Activated naive CD8-positive, alpha-beta T cell (primary cell): ENCODE data around the gene RBM20.
"Not testable (repeated sequence)": the region's sequence is repeated elsewhere in the genome, so short reads cannot be mapped to it uniquely, and the experiment has no call there.

ENCODE experiments used
- H3K27ac Mint-ChIP-seq: one replicate; pipeline ENCODE4 v1.8.0; 2021; ENCODE audit warnings: mixed read lengths
- H3K27me3 Mint-ChIP-seq: one replicate; pipeline ENCODE4 v1.8.0; 2021; ENCODE audit warnings: mixed read lengths
- H3K36me3 Mint-ChIP-seq: one replicate; pipeline ENCODE4 v1.8.0; 2021; ENCODE audit warnings: mixed read lengths
- H3K4me1 Mint-ChIP-seq: one replicate; pipeline ENCODE4 v1.8.0; 2021; ENCODE audit warnings: low read depth, mixed read lengths
- H3K4me3 Mint-ChIP-seq: one replicate; pipeline ENCODE4 v1.8.0; 2021; ENCODE audit warnings: mild to moderate bottlenecking, mixed read lengths
- H3K9me3 Mint-ChIP-seq: one replicate; pipeline ENCODE4 v1.8.0; 2021; ENCODE audit warnings: low read depth, mixed read lengths

Gene RBM20

GRCh38 chr10:110650265-110650668 is 6.1 kb downstream of the RBM20 start:
- Mint-ChIP-seq H3K4me1 (peaks cover 13% of the 10 kb centered on the region), H3K4me3 (no peak overlapping the region), H3K27ac (no peak overlapping the region), H3K36me3 (no peaks in the 10 kb centered on the region), H3K9me3 (no peaks in the 10 kb centered on the region), H3K27me3 (peaks cover 26% of the 10 kb centered on the region)

- no peak overlapping the region for H3K27ac Mint-ChIP-seq
These were observed 7.2 kb downstream of the RBM20 start for GRCh38 chr10:110651044-110651958.

DNA sequence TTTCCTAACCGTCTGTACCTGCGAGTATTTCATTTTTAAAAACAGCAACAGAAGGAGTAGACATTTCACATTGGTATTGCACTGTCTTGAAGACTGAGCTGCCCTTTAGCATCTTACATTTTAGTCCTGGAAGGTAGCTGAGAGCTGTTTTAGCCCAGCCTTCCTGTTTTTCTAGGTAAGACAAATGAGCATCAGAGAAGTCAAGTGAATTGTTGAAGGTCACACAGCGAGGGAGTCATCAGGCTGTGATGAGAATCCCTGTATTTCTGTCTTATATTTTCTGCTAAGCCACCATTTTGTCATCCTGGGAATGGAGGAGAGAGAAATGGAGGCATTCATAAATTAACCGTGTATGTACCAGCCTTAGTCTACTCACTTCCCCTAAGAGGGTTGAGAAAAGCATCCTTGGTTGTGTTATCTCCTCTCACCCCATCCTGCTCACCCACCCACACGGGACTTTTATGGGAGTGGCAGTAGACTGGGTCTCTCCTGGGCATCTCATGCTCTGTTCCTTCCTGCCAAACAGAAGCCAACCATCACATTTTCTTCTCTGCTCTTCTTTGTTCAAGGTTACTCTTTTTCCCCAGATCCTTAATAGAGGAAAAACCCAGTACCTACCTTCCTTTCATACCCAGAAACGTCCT is 8.5 kb downstream of the RBM20 start:
- H3K4me3 Mint-ChIP-seq, result no peak overlapping the region

More at GRCh38 chr10:110651044-110651958, 7.2 kb downstream of the RBM20 start:
- H3K27me3 Mint-ChIP-seq, result peaks cover 28% of the 10 kb centered on the region
- H3K9me3 Mint-ChIP-seq, result no peaks in the 10 kb centered on the region
- no peak overlapping the region for H3K4me3 Mint-ChIP-seq
- H3K4me1 Mint-ChIP-seq, result peaks cover 13% of the 10 kb centered on the region
- no peaks in the 10 kb centered on the region for H3K36me3 Mint-ChIP-seq

DNA sequence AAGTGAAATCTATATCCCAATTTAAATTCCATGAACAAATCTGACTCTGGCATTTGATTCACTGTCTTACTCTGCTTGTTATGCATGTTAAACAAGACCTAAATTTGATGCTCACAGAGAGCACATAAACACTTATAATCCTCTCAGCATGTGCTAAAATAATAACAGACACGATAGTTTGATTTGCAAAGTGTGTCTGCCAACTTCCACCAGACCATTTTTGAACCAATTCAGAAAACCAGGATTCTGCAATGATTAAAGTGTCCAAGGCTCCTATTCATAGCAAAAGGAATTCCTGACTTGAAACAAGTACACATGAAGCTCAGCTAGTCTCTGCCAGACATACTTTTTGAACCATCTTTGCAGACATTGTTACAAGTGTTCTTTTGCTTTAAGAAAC is 11.2 kb downstream of the RBM20 start:
- H3K4me1 Mint-ChIP-seq, result peaks cover 13% of the 10 kb centered on the region
- no peaks in the 10 kb centered on the region for H3K9me3 Mint-ChIP-seq
- no peaks in the 10 kb centered on the region for H3K36me3 Mint-ChIP-seq
- H3K27ac Mint-ChIP-seq, result no peak overlapping the region
- peaks cover 23% of the 10 kb centered on the region for H3K27me3 Mint-ChIP-seq
- no peak overlapping the region for H3K4me3 Mint-ChIP-seq

More for the DNA sequence above, 8.5 kb downstream of the RBM20 start:
- Mint-ChIP-seq H3K36me3 (no peaks in the 10 kb centered on the region), H3K27me3 (peaks cover 30% of the 10 kb centered on the region), H3K27ac (no peak overlapping the region), H3K4me1 (peaks cover 13% of the 10 kb centered on the region), H3K9me3 (no peaks in the 10 kb centered on the region)

GRCh38 chr10:110656612-110657011 is 12.5 kb downstream of the RBM20 start:
- no peak overlapping the region for H3K27ac Mint-ChIP-seq
- no peaks in the 10 kb centered on the region for H3K9me3 Mint-ChIP-seq
- no peak overlapping the region for H3K4me3 Mint-ChIP-seq
- peaks cover 16% of the 10 kb centered on the region for H3K27me3 Mint-ChIP-seq
- H3K36me3 Mint-ChIP-seq, result no peaks in the 10 kb centered on the region
- H3K4me1 Mint-ChIP-seq, result peaks cover 6% of the 10 kb centered on the region

DNA sequence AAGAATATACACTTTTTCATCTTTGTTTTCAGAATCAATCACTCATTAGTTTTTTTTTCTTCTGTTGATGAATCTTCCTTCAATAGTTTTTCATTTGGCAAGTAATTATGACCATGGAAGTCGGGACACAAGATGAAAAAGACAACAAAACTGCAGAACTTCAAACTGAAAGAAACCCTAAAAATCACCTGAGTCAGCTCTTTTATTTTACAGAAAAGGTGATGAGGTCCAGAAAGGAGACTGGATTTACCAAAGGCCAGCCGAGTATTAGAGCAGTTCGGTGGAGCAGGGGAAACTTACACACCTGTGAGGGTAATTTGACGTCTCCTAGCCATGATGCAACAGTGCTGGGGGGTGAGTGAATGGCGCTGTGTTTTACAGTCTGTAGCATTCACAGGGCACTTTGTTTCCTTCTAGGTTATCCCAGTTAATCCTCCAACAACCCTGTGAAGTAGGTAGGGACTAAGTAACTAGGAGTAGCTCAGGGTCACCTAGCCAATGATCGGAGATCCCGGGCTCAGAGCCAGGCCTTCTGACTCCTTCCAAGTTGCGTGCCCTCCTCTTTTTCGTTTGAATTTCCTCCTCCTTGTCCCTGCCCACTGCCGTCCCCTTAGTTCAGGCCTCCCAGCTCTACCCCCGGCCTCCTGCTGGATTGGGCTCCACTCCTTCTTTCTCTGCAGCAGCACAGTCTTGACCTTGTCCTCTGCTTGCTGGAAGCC is 14.0 kb downstream of the RBM20 start:
- no peak overlapping the region for H3K4me3 Mint-ChIP-seq
- no peak overlapping the region for H3K27ac Mint-ChIP-seq
- no peaks in the 10 kb centered on the region for H3K9me3 Mint-ChIP-seq
- H3K36me3 Mint-ChIP-seq, result no peaks in the 10 kb centered on the region
- H3K4me1 Mint-ChIP-seq, result peaks cover 2% of the 10 kb centered on the region
- peaks cover 14% of the 10 kb centered on the region for H3K27me3 Mint-ChIP-seq

DNA sequence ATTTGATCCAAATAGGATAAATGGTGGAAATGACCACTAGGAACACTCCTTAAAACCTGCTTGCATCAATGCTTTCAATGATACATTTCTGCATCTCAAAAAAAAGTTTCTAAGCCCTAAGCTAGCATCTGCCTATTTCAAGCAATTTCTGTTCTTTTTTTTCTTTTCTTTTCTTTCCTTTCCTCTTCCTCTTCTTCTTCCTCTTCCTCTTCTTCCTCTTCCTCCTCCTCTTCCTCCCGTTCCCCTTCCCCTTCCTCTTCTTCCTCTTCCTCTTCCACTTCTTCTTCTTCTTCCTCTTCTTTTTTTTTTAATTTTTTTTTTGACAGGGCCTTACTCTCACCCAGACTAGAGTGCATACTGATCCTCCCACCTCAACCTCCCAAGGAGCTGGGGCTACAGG is 15.4 kb downstream of the RBM20 start:
- Mint-ChIP-seq H3K27ac (no peak overlapping the region), H3K9me3 (no peaks in the 10 kb centered on the region), H3K4me1 (peaks cover 2% of the 10 kb centered on the region), H3K36me3 (no peaks in the 10 kb centered on the region), H3K27me3 (peaks cover 14% of the 10 kb centered on the region), H3K4me3 (no peak overlapping the region)

DNA sequence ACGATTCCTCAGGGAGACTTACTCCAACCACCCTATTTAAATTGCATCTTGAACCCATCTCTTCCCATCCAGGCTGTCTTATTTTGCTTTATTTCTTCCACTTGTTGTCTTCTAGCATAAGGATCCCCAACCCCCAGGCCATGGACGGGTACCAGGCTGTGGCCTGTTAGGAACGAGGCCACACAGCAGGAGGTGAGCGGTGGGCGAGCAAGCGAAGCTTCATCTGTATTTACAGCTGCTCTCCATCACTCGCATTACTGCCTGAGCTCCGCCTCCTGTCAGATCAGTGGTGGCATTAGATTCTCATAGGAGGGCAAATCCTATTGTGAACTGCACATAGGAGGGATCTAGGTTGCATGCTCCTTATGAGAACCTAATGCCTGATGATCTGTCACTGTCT is 16.2 kb downstream of the RBM20 start:
- H3K36me3 Mint-ChIP-seq, H3K27ac Mint-ChIP-seq, H3K4me1 Mint-ChIP-seq, H3K9me3 Mint-ChIP-seq, H3K4me3 Mint-ChIP-seq: not testable (repeated sequence)
- peaks cover 12% of the 10 kb centered on the region for H3K27me3 Mint-ChIP-seq

GRCh38 chr10:110661292-110661691 is 17.2 kb downstream of the RBM20 start:
- Mint-ChIP-seq H3K27ac (no peak overlapping the region), H3K4me3 (no peak overlapping the region), H3K36me3 (no peaks in the 10 kb centered on the region), H3K9me3 (no peaks in the 10 kb centered on the region), H3K27me3 (peaks cover 9% of the 10 kb centered on the region), H3K4me1 (peaks cover 2% of the 10 kb centered on the region)

GRCh38 chr10:110664483-110665420 is 20.6 kb downstream of the RBM20 start:
- H3K4me1 Mint-ChIP-seq, result peaks cover 2% of the 10 kb centered on the region
- no peak overlapping the region for H3K27ac Mint-ChIP-seq
- no peaks in the 10 kb centered on the region for H3K9me3 Mint-ChIP-seq
- H3K4me3 Mint-ChIP-seq, result no peak overlapping the region
- H3K27me3 Mint-ChIP-seq, result peaks cover 1% of the 10 kb centered on the region
- no peaks in the 10 kb centered on the region for H3K36me3 Mint-ChIP-seq

- not testable (repeated sequence) for H3K36me3 Mint-ChIP-seq, H3K27ac Mint-ChIP-seq, H3K4me3 Mint-ChIP-seq, H3K4me1 Mint-ChIP-seq, H3K27me3 Mint-ChIP-seq, H3K9me3 Mint-ChIP-seq
These were observed 22.1 kb downstream of the RBM20 start for GRCh38 chr10:110666259-110666658.

DNA sequence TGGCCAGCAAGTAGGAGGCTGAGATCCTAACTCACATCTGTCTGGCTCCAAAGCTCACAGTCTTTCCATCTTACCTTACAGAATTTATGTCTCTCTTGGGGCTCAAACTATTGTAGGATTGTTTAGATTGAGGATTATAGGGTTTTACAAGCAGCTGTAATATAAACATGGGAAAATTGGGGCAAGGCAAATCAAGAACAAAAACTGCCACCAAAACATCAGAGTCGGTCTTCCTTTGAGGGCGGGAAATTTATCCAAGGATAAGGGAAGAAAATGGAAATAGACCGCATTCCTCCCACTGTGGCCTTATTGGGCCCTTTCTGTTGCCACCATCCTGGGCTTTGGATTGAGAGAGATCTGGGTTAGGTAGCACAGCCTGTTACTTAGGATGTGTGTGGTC is 22.5 kb downstream of the RBM20 start:
- Mint-ChIP-seq H3K9me3 (no peaks in the 10 kb centered on the region), H3K36me3 (no peaks in the 10 kb centered on the region), H3K4me3 (no peak overlapping the region), H3K27ac (no peak overlapping the region), H3K27me3 (peaks cover 1% of the 10 kb centered on the region), H3K4me1 (peaks cover 2% of the 10 kb centered on the region)

DNA sequence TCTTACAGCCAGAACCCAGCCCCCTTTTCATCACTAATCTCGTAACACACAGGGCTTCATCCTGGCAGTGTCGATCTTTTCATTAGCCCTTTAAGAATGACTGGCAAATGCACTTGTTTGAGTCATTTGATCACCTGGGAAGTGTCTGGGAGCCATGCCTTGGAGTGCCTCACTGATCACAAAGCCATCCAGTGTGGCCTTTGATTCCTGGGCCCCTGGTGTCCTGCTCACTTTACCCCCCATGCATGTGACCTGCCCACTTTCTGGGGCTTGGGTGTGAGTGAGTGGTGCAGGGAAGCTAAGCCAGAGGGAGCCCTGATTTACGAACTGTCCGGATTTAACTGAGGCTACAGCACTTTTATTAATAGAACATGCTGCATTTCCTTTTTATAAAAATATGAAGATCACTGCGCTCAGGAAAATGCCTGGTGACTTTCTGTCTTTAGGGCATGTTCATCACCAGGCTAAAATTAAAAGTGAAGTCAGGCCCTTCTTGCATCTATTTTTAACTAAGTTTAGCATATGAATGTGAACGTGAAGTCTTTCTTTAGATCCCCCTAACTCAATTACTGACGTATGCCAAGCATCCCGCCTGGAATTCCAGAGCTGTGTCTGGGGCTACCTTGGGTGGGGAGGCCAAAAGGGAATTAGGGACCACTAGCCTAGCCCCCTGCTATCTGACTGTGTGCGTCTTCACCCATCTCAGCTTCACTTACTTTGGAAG is 23.6 kb downstream of the RBM20 start:
- Mint-ChIP-seq H3K27me3 (peaks cover 1% of the 10 kb centered on the region), H3K36me3 (no peaks in the 10 kb centered on the region), H3K4me3 (no peak overlapping the region), H3K27ac (no peak overlapping the region), H3K9me3 (no peaks in the 10 kb centered on the region), H3K4me1 (peaks cover 2% of the 10 kb centered on the region)

DNA sequence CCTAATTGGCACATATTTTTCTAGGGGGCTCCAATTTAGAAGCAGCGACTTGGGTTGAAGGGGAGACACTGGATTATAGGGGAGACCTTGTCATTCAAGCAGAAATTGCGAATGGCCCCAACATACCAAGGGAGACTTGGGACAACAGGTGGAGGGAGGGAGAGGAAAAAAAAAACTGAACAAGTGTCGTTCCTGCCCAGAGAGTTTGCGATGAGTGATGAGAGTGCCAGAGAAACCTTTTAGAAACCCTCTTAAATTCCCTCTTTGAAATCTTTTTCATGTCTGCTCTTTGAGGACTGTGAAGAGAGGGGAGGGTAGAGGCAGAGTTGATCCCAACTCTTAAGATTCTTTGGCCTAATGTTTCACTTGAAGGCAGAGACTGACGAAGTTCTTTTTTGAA is 24.3 kb downstream of the RBM20 start:
- Mint-ChIP-seq H3K27ac (no peak overlapping the region), H3K27me3 (peaks cover 1% of the 10 kb centered on the region)

More for the DNA sequence above, 24.3 kb downstream of the RBM20 start:
- Mint-ChIP-seq H3K9me3 (no peaks in the 10 kb centered on the region), H3K4me1 (peaks cover 2% of the 10 kb centered on the region), H3K36me3 (no peaks in the 10 kb centered on the region), H3K4me3 (no peak overlapping the region)
